KBM-7 (cell line): ENCODE measurements around the gene TK1.

Experiments
- DNase-seq: peaks from one replicate; pipeline ENCODE4 v3.0.0-alpha.2; 2015
- in situ Hi-C: fragments of 300-500 bp; cut with MboI; formaldehyde crosslinking; loops from 2 replicates; pipeline ENCODE4 v1.14.3; 2020; ENCODE audit warnings: low sequenced_read_pairs, low pct_unique_long_range_greater_than_20kb, mixed read lengths

Gene TK1

DNA sequence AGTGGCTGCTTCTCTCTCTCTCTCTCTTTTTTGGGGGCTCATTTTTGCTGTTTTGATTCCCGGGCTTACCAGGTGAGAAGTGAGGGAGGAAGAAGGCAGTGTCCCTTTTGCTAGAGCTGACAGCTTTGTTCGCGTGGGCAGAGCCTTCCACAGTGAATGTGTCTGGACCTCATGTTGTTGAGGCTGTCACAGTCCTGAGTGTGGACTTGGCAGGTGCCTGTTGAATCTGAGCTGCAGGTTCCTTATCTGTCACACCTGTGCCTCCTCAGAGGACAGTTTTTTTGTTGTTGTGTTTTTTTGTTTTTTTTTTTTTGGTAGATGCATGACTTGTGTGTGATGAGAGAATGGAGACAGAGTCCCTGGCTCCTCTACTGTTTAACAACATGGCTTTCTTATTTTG is 36.9 kb upstream of the TK1 start:
- no peak for DNase-seq
- in situ Hi-C loops: no loop called here

DNA sequence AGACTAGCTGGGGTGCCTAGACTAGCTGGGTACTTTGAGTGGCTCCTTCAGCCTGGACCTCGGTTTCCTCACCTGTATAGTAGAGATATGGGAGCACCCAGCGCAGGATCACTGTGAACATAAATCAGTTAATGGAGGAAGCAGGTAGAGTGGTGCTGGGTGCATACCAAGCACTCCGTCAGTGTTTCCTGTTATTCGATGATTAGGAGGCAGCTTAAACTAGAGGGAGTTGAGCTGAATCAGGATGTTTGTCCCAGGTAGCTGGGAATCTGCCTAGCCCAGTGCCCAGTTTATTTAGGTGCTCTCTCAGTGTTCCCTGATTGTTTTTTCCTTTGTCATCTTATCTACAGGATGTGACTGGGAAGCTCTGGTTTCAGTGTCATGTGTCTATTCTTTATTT is 36.2 kb upstream of the TK1 start:
- no peak for DNase-seq
- in situ Hi-C loops: no loop called here

DNA sequence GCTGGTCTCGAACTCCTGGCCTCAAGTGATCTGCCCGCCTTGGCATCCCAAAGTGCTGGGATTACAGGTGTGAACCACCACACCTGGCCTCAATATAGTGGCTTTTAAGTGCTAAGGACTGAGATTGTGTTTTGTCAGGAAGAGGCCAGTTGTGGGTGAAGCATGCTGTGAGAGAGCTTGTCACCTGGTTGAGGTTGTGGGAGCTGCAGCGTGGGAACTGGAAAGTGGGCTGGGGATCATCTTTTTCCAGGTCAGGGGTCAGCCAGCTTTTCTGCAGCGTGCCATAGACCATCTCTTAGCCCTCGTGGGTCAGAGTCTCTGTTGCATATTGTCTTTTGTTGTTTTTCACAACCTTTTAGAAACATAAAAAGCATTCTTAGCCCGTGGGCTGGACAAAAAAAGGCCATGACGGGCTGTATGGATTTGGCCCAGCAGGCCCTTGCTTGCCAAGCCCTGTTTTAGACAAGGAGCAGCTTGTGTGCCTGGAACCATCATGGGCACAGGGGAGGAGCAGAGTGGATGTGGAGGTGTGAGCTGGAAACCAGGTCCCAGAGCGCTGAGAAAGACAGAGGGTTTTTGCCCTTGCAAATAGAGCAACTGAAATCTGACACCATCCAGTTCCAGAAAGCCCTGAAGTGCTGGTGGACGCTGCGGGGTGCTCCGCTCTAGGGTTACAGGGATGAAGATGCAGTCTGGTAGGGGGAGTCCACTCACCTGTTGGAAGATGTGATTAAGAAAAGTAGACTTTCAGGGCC is 32.7 kb upstream of the TK1 start:
- in situ Hi-C loops: no loop called here
- DNase-seq: no peak

DNA sequence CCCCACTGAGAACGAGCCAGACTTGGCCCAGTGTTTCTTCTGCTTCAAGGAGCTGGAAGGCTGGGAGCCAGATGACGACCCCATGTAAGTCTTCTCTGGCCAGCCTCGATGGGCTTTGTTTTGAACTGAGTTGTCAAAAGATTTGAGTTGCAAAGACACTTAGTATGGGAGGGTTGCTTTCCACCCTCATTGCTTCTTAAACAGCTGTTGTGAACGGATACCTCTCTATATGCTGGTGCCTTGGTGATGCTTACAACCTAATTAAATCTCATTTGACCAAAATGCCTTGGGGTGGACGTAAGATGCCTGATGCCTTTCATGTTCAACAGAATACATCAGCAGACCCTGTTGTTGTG is 27.8 kb upstream of the TK1 start:
- no peak for DNase-seq
- in situ Hi-C loops: no loop called here

DNA sequence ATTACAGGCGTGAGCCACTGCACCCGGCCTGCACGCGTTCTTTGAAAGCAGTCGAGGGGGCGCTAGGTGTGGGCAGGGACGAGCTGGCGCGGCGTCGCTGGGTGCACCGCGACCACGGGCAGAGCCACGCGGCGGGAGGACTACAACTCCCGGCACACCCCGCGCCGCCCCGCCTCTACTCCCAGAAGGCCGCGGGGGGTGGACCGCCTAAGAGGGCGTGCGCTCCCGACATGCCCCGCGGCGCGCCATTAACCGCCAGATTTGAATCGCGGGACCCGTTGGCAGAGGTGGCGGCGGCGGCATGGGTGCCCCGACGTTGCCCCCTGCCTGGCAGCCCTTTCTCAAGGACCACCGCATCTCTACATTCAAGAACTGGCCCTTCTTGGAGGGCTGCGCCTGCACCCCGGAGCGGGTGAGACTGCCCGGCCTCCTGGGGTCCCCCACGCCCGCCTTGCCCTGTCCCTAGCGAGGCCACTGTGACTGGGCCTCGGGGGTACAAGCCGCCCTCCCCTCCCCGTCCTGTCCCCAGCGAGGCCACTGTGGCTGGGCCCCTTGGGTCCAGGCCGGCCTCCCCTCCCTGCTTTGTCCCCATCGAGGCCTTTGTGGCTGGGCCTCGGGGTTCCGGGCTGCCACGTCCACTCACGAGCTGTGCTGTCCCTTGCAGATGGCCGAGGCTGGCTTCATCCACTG is 27.3 kb upstream of the TK1 start, which contains the start of gene BIRC5:
Gene BIRC5, plus strand, starts transcription at position 238 of the 690 bp plus-strand sequence. Its CDS starts 64 bp downstream, at position 302.
- peak; percentile 88 for DNase-seq
- in situ Hi-C loops: no loop called here

DNA sequence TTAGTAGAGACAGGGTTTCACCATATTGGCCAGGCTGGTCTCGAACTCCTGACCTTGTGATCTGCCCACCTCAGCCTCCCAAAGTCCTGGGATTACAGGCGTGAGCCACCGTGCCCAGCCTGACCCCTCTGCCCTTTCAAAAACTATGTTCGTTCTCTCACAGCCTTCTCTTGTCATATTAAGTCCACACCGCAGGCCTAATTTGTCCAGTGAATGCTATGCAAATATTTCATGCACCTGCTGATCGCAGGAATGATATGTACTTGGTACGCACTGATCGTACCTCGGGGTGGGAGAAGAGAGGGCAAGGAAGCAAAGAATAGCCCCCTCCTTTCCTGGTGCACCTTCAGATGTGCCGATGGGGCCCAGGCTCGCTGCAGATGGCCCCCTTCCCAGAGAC is 24.2 kb upstream of the TK1 start:
- DNase-seq: no peak
- in situ Hi-C loops: no loop called here

DNA sequence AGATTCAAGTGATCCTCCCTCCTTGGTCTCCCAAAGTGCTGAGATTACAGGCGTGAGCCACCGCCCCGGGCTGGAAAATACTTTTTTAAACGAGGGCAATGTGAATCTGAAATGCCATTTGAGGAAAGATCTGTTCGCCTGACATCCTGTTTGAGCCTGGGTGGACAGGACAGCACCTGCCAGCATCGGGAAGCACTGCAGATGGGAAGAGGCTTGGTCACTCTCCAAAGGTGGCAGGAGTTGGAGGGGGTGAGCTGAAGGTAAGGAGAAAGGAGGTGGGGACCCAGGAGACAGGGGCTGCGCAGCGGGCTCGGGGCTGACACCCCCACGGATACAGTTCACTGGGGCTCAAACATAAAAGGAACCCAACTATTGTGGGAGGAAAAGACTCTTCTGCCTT is 23.3 kb upstream of the TK1 start:
- no peak for DNase-seq
- in situ Hi-C loops: no loop called here

DNA sequence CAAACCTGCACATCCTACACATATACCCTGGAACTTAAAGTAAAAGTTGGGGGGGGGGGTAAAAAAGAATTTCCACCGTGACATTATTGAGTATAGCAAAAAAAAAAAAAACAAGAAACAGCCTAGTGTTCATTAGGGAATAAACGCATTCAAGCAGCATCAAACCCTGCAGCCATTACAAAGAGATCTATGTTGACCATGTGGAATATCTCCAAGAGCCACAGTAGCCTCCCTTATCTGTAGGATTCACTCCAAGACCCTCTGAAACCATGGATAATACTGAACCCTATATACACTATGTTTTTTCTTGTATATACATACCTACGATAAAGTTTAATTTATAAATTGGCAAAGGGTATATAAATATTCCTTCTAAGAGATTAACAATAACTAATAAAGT is 21.6 kb upstream of the TK1 start:
- DNase-seq: no peak
- in situ Hi-C loops: no loop called here

DNA sequence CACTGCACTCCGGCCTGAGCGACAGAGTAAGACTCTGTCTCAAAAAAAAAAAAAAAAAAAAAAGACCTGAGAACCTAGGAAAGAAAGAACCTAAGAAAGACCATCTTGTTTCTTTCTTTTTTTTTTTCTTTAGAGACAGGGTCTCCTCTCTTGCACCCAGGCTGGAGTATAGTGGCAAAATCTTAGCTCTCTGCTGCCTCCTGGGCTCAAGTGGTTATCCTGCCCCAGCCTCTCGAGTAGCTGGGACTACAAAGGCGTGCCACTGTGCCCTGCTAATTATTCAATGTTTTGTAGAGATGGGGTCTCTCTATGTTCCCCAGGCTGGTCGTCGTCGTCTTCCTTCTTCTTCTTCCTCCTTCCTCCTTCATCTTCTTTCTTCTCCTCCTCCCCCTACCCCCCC is 19.4 kb upstream of the TK1 start:
- DNase-seq: no peak

DNA sequence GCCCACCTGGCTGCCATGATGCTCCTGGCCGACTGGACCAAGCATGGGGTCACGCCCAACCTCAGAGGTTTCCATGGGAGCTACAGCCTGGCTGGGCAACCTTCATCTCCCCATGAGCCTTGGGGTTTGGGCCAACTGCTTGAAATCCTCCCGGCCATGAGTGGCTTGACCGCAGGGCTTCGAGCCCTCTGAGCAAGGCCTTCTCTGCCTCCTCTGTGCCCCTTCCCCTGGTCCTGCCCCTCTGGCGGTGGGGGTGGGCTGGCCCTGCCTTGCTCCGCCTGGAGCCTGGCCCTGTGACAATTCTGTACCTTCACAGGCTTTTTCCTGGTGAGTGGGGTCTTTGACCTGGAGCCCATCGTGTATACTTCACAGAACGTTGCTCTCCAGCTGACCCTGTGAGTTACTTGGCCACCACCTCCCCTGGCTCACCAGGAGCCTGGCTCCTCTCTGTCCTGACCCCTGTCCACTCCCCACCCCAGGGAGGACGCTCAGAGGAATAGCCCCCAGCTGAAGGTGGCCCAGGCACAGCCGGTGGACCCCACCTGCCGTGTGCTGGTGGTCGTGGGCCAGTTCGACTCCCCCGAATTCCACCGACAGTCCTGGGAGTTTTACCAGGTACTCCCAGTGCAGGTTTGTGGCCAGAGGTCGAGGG is 18.4 kb upstream of the TK1 start:
- DNase-seq: no peak
- in situ Hi-C loops: no loop called here

More for the DNA sequence above, 19.4 kb upstream of the TK1 start:
- in situ Hi-C loops: no loop called here

DNA sequence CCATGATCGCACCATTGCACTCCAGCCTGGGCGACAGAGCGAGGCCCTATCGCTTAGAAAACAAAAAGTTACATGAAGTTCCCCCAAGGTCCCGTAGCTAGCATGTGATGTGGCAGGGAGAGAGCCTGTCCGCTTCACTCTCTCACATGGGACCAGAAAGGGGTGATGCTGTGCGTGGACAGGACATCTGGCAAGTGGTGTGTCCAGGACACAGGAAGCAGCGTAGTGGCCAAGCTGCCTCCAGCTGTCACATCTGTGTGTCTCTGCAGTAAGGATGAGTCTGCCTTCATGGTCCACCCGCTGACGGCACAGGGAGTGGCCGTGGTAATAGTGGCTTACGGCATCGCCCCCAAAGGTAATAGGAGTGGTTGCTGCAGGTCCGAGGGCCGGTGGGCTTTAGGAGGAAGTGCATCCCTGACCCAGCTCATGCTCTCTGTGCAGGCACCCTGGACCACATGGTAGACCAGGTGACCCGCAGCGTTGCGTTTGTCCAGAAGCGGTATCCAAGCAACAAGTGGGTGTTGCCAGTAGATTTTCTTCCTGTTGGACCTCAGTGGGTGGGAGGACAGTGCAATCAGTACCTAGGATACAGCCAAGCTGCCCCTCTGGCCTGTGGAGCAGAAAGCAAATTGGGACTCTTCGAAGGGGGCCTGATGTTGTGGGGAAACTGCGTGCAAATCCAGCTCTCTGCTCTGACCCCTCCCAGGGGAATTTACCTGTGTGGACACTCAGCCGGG is 17.7 kb upstream of the TK1 start:
- DNase-seq: no peak
- in situ Hi-C loops: no loop called here

DNA sequence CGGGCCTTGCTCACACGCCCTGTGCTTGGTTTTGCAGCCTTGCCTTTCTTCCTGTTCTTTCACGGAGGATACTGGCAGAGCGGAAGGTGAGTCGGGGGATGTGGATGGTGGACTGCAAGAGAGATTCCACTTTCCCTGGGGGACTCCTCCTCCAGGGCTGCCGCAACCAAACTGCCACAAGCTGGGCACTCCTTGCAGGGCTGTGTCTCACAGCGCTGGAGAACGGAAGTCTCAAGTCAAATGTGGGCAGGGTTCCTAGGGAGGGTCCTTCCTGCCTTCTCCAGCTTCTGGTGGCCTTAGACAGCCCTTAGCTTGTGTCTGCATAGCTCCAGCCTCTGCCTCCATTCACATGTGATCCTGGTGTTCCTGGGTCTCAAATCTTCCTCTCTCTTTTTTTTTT is 15.8 kb upstream of the TK1 start:
- DNase-seq: peak; percentile 21
- in situ Hi-C loops: no loop called here

DNA sequence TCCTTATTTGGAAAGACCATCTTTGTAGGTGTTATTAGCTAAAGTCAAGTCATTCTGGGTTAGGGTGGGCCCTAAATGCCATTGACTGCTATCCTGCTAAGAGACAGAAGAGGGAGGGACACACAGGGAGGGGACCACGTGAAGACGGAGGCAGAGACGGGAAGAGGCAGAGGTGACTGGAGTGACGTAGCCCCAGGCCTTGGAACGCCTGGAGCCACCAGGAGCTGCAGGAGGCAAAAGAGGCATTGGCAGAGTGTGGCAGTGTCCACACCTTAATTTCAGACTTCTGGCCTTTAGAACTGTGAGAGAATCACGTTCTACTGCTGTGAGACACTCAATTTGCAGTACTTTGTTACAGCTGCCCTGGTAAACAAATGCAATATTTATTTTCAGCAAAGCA is 13.6 kb upstream of the TK1 start:
- in situ Hi-C loops: no loop called here
- DNase-seq: no peak

DNA sequence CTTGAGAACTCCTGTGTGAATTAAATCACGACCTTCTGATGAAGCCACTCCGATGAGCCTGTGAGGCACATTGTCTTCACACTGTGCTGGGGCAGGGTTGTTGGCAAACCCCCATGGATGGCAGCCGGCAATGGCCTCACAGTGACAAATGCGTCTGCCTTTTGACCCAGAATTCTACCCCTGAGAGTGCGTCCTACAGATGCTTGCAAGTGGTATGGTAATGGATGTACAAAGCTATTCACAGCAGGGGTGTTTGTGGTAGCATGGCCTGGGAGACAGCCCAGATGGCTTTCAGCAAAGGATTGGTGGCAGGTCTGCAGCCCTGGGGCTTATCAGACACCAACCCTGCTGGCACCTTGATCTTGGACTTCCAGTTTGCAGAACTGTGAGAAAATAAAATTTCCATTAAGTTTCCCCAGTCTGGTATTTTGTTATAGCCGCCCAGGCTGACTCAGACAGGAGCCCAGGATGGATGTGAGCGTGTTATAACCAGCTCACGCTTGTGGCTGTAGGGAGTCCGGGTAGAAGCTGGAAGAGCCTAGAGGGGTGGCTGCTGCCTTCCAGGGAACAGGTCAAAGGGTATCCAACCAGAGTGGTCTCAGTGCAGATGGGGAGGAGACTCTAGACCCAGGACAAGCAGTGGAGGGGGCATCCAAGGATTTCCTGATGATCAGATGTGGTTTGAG is 10.4 kb upstream of the TK1 start:
- in situ Hi-C loops: no loop called here

DNA sequence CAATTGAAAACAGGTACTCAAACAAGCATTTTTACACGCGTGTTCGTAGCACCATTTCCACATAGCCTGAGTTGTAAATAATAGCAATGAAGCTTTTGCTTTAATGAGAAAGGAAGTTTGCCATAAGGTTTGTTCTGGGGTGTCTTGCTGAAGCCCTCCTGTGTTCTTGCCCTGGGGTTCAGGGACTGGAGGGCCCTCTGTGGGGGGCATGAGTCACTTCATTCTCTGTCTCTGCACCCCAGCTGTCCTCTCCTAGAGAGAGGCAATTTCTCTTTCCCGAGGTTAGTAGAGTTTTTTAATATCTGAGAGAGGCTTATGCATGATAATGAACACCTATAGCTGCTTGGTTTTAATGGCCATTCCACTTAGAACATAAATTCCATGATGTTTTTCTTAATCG is 9.9 kb upstream of the TK1 start:
- in situ Hi-C loops: no loop called here
- DNase-seq: no peak

More for the DNA sequence above, 10.4 kb upstream of the TK1 start:
- no peak for DNase-seq

DNA sequence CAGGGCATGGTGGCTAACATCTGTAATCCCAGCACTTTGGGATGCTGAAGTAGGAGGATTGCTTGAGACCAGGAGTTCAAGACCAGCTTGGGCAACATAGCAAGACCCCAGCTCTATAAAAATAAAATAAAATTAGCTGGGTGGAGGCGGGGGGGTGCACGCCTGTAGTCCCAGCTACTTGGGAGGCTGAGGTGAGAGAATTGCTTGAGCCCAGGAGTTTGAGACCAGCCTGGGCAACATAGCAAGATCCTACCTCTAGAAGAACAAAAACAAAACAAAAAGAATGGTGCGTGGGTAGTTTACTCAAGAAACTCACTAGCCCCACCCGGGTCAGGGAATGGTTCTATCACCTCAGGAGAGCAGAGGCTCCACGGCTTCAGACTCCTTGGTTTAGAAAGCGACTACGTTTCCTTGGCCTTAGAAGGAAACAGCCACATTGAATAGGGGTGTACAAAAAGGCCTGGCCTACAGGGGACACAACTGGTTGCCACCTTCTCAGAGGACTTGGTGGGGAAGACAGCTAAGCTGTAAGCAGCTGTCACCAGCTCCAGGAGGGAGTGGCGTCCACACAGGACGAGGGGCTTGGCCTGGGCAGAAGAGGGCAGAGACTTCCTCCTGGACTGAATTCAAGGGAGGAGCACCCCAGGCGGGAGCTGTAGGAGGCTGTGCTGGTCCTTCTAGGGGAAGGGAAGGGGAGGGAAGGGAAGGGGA is 716 bp downstream of the TK1 start:
- in situ Hi-C loops: no loop called here
- peak; percentile 60 for DNase-seq

DNA sequence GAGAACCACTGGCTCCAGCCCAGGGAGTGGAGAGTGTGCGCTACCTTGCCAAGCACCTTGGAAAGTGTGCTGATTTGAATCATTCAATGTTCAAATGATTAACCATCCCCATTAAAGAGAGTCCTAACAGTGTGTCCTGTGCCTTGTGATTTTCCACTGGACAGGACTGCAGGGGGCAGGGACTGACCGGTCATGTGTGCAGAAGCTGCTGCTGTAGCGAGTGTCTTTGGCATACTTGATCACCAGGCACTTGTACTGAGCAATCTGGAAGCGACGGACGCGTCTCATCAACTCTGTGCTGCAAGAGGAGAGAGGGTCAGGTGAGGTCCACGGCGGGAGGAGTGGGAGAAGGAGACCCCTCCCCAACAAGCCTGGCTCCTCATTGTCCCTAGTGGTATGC is 2.0 kb downstream of the TK1 start:
- DNase-seq: no peak
- in situ Hi-C loops: no loop called here

DNA sequence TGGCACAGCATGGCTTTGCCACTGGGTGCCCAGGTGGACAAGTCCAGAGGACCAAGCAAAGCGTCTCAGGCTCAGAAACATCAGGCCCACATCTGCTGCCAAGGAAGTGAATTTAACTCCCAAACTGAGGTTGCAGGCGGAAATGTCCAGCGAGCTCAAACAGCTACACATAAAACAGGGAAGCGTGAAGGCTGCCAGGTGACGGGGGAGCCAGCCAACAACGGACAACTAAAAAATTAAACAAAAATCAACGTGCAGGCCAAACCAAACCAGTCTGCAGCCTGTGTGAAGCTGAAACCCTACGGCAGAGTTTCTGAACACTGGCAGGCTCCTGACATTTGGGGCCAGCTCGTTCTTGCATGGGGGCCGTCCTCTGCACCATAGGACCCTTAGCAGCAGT is 2.5 kb downstream of the TK1 start:
- in situ Hi-C loops: no loop called here
- no peak for DNase-seq

DNA sequence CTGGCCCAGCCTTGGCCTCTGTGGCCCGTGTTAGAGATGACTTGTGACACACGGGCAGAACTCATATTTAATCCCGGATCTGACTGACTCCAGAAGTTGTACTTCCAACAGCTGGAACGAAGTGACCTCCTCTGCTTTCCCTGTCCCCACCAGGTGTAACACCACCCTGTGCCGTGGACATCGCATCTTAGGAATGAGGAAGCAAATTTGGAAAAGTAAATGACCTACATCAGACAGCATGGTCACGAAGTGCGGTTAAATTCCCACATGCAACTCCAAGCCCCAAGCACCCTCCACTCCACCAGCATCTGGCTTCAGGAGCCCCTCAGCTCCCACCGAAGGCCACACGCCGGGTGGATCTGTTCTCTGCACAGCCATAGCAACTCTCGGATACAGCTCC is 2.9 kb downstream of the TK1 start:
- in situ Hi-C loops: no loop called here

More for the DNA sequence above, 2.9 kb downstream of the TK1 start:
- DNase-seq: no peak
